ENCODE measurements around the gene KMT2A.
A peak's percentile ranks its signal among the peaks of the same experiment; 100 is the strongest.
"Not testable (repeated sequence)": the region's sequence is repeated elsewhere in the genome, so short reads cannot be mapped to it uniquely, and the experiment has no call there.

Gene KMT2A

GRCh38 chr11:118435290-118435892 lies 901 bp upstream of the KMT2A start:
- DNase-seq, result peak; percentile 63

- no peak for DNase-seq
Observed at GRCh38 chr11:118436639-118437207, 431 bp downstream of the KMT2A start.

- DNase-seq, result no peak
Observed at GRCh38 chr11:118437208-118438125, 1.2 kb downstream of the KMT2A start.

GRCh38 chr11:118438314-118438931 lies 2.1 kb downstream of the KMT2A start:
- peak; percentile 19 for DNase-seq

GRCh38 chr11:118439646-118440045 lies 3.4 kb downstream of the KMT2A start:
- DNase-seq, result no peak

GRCh38 chr11:118441770-118442275 lies 5.5 kb downstream of the KMT2A start:
- DNase-seq, result no peak

GRCh38 chr11:118442301-118442700 lies 6.0 kb downstream of the KMT2A start:
- DNase-seq, result no peak

GRCh38 chr11:118442908-118443589 lies 6.8 kb downstream of the KMT2A start:
- no peak for DNase-seq

GRCh38 chr11:118443590-118444218 lies 7.4 kb downstream of the KMT2A start:
- no peak for DNase-seq

- DNase-seq, result no peak
Observed at GRCh38 chr11:118447423-118447822, 11.1 kb downstream of the KMT2A start.

- DNase-seq, result peak; percentile 54
Observed at GRCh38 chr11:118448294-118448693, 12.0 kb downstream of the KMT2A start.

- no peak for DNase-seq
Observed at GRCh38 chr11:118449316-118449918, 13.1 kb downstream of the KMT2A start.

- DNase-seq, result no peak
Observed at GRCh38 chr11:118450451-118450850, 14.2 kb downstream of the KMT2A start.

GRCh38 chr11:118462178-118462577 lies 25.9 kb downstream of the KMT2A start:
- DNase-seq, result no peak

GRCh38 chr11:118468968-118469367 lies 32.7 kb downstream of the KMT2A start:
- DNase-seq, result not testable (repeated sequence)

GRCh38 chr11:118471030-118471429 lies 34.7 kb downstream of the KMT2A start:
- DNase-seq, result no peak

GRCh38 chr11:118473537-118473936 lies 37.2 kb downstream of the KMT2A start:
- no peak for DNase-seq

- no peak for DNase-seq
Observed at GRCh38 chr11:118476676-118477075, 40.4 kb downstream of the KMT2A start.

GRCh38 chr11:118481238-118481637 lies 44.9 kb downstream of the KMT2A start:
- DNase-seq, result not testable (repeated sequence)

GRCh38 chr11:118484405-118484804 lies 48.1 kb downstream of the KMT2A start:
- no peak for DNase-seq

- no peak for DNase-seq
Observed at GRCh38 chr11:118485273-118485672, 49.0 kb downstream of the KMT2A start.

Measured in MV-4-11 (cell line).